HCT116 (cell line): ENCODE data around the gene DHX16. TPM values are rescaled to one million over a fixed set of nuclear protein-coding genes. Genes with fewer than 3 reads are reported as not detected.

Experiments
- FOSL1 ChIP-seq: IDR thresholded peaks from 2 replicates; pipeline ENCODE4 v1.6.1; 2012; ENCODE audit warnings: low read depth
- POLR2AphosphoS5 ChIP-seq: IDR thresholded peaks from 2 replicates; pipeline ENCODE4 v1.6.1; 2011; ENCODE audit warnings: mild to moderate bottlenecking, low read depth, low read length, moderate library complexity
- SIN3A ChIP-seq: IDR thresholded peaks from 2 replicates; pipeline ENCODE4 v1.6.1; 2012; ENCODE audit warnings: low read depth
- TCF7L2 ChIP-seq: IDR thresholded peaks from 2 replicates; pipeline ENCODE4 v1.7.0; 2011; ENCODE audit warnings: borderline replicate concordance, inconsistent platforms; ENCODE audit not compliant: insufficient read depth, insufficient read length; ENCODE audit errors: extremely low read depth
- ZFX ChIP-seq: fragments of 450-650 bp; IDR thresholded peaks from 2 replicates; pipeline ENCODE4 v1.6.1; 2017
- total RNA-seq: library from RNA; stranded (reverse); gene quantifications from one replicate; pipeline ENCODE4 v1.2.1, GENCODE V29; 2021; ENCODE audit not compliant: unreplicated experiment
- TF ChIP-seq, protein P1 (sequence below): IDR thresholded peaks from 2 replicates; pipeline ENCODE4 v1.6.1; 2011; ENCODE audit warnings: mild to moderate bottlenecking, low read length, moderate library complexity; ENCODE audit not compliant: insufficient replicate concordance; ENCODE audit errors: extremely low read depth
- TF ChIP-seq, protein P2 (sequence below): IDR thresholded peaks from 2 replicates; pipeline ENCODE4 v1.6.1; 2012

Gene DHX16
- total RNA-seq, 1 experiment from 2014 or later: 46.0 TPM

DNA sequence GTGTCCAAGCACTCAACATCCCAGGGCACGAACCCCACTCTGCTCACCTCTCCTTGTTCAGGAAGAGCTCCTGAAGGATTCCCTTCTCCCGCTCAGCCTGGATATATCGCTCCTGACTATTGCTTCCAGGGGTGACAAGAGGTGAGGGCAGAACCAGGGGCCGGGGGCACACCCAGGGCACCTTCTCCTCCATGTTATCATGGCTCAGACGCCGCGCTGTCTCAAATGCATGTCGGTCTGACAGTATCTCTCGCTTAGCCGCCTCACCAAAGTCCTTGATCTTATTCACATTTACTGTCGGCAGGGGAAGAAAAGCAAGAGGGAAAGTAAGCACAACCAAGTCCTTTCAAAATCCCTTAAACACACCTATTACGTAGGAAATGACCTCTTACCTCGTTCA lies 68.8 kb downstream of the DHX16 start (continued):
- TF ChIP-seq, protein P1, sequence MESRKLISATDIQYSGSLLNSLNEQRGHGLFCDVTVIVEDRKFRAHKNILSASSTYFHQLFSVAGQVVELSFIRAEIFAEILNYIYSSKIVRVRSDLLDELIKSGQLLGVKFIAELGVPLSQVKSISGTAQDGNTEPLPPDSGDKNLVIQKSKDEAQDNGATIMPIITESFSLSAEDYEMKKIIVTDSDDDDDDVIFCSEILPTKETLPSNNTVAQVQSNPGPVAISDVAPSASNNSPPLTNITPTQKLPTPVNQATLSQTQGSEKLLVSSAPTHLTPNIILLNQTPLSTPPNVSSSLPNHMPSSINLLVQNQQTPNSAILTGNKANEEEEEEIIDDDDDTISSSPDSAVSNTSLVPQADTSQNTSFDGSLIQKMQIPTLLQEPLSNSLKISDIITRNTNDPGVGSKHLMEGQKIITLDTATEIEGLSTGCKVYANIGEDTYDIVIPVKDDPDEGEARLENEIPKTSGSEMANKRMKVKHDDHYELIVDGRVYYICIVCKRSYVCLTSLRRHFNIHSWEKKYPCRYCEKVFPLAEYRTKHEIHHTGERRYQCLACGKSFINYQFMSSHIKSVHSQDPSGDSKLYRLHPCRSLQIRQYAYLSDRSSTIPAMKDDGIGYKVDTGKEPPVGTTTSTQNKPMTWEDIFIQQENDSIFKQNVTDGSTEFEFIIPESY: no peak
- TF ChIP-seq, protein P2, sequence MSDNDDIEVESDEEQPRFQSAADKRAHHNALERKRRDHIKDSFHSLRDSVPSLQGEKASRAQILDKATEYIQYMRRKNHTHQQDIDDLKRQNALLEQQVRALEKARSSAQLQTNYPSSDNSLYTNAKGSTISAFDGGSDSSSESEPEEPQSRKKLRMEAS: no peak
- TF ChIP-seq FOSL1 (no peak), SIN3A (no peak), TCF7L2 (no peak), ZFX (no peak), POLR2AphosphoS5 (no peak)

Other genes with a start within 250 kb of the DHX16 start
- 108 TPM for gene HLA-E, start 183.5 kb downstream of the DHX16 start, total RNA-seq
- gene GNL1, start 116.5 kb downstream of the DHX16 start, total RNA-seq: 113 TPM
- 16.7 TPM for gene PRR3, start 115.7 kb downstream of the DHX16 start, total RNA-seq
- gene ABCF1, start 101.6 kb downstream of the DHX16 start, total RNA-seq: 53.3 TPM
- gene PPP1R10, start 55.8 kb downstream of the DHX16 start, total RNA-seq: 104 TPM
- gene MRPS18B, start 55.2 kb downstream of the DHX16 start, total RNA-seq: 112 TPM
- 19.8 TPM for gene ATAT1, start 46.1 kb downstream of the DHX16 start, total RNA-seq
- gene C6orf136, start 25.9 kb downstream of the DHX16 start, total RNA-seq: 34.8 TPM
- 33.6 TPM for gene PPP1R18, start 13.6 kb upstream of the DHX16 start, total RNA-seq
- 13.6 TPM for gene NRM, start 18.0 kb upstream of the DHX16 start, total RNA-seq
- 75.8 TPM for gene MDC1, start 44.3 kb upstream of the DHX16 start, total RNA-seq
- 886 TPM for gene TUBB, start 47.3 kb upstream of the DHX16 start, total RNA-seq
- 117 TPM for gene FLOT1, start 69.7 kb upstream of the DHX16 start, total RNA-seq
- 952 TPM for gene IER3, start 71.5 kb upstream of the DHX16 start, total RNA-seq
- 211 TPM for gene DDR1, start 211.5 kb upstream of the DHX16 start, total RNA-seq
- gene GTF2H4, start 235.2 kb upstream of the DHX16 start, total RNA-seq: 59.7 TPM
- gene VARS2, start 241.2 kb upstream of the DHX16 start, total RNA-seq: 39.8 TPM